ENCODE measurements around the gene EXT2.

The EXT2 gene

DNA sequence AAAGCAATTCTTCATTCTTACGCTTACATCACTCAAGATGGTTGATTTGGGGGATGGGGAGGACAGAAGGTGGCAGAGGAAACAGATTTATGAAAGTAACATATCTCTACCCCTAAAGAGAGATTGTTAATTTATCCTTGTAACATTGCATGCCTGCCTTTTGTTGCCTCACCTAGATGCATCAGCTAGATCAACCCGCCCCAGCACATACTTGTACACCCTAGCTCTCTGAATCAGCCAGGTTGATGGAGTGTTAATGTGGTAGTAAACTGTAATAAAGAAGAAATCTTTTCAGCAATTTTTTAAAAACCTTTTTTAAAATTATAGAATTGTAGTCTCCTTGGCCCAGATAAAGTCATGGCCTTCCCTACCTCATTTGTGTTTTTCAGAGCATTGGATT lies 51.5 kb downstream of the EXT2 start:
- no peaks in the 10 kb centered on the region for H3K9me3 ChIP-seq (ENCODE audit: control insufficient read depth, insufficient read depth, low read length)
- no peaks in the 10 kb centered on the region for H4K20me1 ChIP-seq (ENCODE audit: control insufficient read depth, insufficient read depth, low read depth, low read length)
- no peak for TF ChIP-seq EZH2phosphoT487 (IDR thresholded peaks at IDR 0.05; ENCODE audit: borderline replicate concordance, low read length)
- TF ChIP-seq, protein P1, sequence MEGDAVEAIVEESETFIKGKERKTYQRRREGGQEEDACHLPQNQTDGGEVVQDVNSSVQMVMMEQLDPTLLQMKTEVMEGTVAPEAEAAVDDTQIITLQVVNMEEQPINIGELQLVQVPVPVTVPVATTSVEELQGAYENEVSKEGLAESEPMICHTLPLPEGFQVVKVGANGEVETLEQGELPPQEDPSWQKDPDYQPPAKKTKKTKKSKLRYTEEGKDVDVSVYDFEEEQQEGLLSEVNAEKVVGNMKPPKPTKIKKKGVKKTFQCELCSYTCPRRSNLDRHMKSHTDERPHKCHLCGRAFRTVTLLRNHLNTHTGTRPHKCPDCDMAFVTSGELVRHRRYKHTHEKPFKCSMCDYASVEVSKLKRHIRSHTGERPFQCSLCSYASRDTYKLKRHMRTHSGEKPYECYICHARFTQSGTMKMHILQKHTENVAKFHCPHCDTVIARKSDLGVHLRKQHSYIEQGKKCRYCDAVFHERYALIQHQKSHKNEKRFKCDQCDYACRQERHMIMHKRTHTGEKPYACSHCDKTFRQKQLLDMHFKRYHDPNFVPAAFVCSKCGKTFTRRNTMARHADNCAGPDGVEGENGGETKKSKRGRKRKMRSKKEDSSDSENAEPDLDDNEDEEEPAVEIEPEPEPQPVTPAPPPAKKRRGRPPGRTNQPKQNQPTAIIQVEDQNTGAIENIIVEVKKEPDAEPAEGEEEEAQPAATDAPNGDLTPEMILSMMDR (IDR thresholded peaks at IDR 0.05; ENCODE audit: low read depth, low read length, poor library complexity, severe bottlenecking): no peak
- H3K36me3 ChIP-seq (ENCODE audit: control insufficient read depth, low read length): 0 out of 2 replicates have a peak, but pooled peaks cover 3% of the 10 kb centered on the region
- no peaks in the 10 kb centered on the region for H3K4me1 ChIP-seq (ENCODE audit: control insufficient read depth, low read length)
- no peak overlapping the region for H3K27ac ChIP-seq (ENCODE audit: low read depth, low read length)
- no peaks in the 10 kb centered on the region for H3K27me3 ChIP-seq (ENCODE audit: control insufficient read depth, low read length)
- no peak overlapping the region for H3K4me3 ChIP-seq (ENCODE audit: low read length)
- H3F3A ChIP-seq (ENCODE audit: control insufficient read depth, insufficient read depth): no peaks in the 10 kb centered on the region
- no peak overlapping the region for H3K4me2 ChIP-seq (ENCODE audit: low read length)
- no peaks in the 10 kb centered on the region for H3K9me2 ChIP-seq (replicated peaks; ENCODE audit: control insufficient read depth, low read length)
- no peaks in the 10 kb centered on the region for H3K79me2 ChIP-seq (ENCODE audit: control insufficient read depth, low read length)

DNA sequence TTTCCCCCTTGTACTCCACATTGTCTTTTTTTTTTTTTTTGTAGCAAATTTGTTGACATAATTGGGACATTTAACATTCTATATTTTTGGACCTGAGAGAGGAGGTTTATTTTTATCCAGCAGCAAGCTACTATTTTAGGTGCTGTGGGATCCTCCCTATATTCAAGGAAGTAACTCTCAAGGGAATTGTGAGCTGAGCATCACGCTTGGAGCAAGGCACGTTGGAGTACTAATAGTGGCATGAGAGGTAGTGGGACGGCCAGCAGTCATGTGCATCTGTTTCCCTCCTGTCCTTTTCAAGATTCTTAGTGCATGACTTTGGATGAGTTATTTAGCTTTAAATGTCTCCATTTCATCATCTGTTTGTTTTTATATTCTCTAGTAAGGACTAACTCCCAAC lies 52.3 kb downstream of the EXT2 start:
- no peaks in the 10 kb centered on the region for H3K27me3 ChIP-seq (ENCODE audit: control insufficient read depth, low read length)
- no peak for TF ChIP-seq EZH2phosphoT487 (IDR thresholded peaks at IDR 0.05; ENCODE audit: borderline replicate concordance, low read length)
- TF ChIP-seq, protein P1 (IDR thresholded peaks at IDR 0.05; ENCODE audit: low read depth, low read length, poor library complexity, severe bottlenecking): no peak
- H3K9me2 ChIP-seq (replicated peaks; ENCODE audit: control insufficient read depth, low read length): no peaks in the 10 kb centered on the region
- no peaks in the 10 kb centered on the region for H3K4me1 ChIP-seq (ENCODE audit: control insufficient read depth, low read length)
- no peak overlapping the region for H3K4me3 ChIP-seq (ENCODE audit: low read length)
- no peaks in the 10 kb centered on the region for H3F3A ChIP-seq (ENCODE audit: control insufficient read depth, insufficient read depth)
- no peaks in the 10 kb centered on the region for H3K9me3 ChIP-seq (ENCODE audit: control insufficient read depth, insufficient read depth, low read length)
- no peak overlapping the region for H3K4me2 ChIP-seq (ENCODE audit: low read length)
- no peak overlapping the region for H3K27ac ChIP-seq (ENCODE audit: low read depth, low read length)
- 0 out of 2 replicates have a peak, but pooled peaks cover 3% of the 10 kb centered on the region for H3K36me3 ChIP-seq (ENCODE audit: control insufficient read depth, low read length)
- H3K79me2 ChIP-seq (ENCODE audit: control insufficient read depth, low read length): no peaks in the 10 kb centered on the region
- no peaks in the 10 kb centered on the region for H4K20me1 ChIP-seq (ENCODE audit: control insufficient read depth, insufficient read depth, low read depth, low read length)

DNA sequence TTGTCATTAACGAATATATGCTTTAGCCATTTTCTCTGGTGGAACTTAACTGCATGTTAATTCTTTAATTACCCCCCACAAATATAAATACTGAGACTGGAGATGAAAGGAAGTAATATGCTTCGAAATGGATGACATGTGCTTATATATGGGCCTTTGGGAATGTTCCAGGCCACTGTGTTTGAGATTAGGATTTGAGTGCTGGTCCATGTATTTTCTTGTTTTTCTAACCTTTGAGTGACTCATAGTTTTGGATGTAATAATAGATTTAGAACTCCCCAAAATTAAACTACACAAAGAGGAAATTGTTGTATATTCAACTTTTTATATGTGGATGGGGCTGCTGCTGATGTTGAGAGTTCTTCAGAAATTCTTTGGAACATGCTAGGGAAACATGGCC lies 54.2 kb downstream of the EXT2 start:
- no peaks in the 10 kb centered on the region for H3K27me3 ChIP-seq (ENCODE audit: control insufficient read depth, low read length)
- no peaks in the 10 kb centered on the region for H3K4me1 ChIP-seq (ENCODE audit: control insufficient read depth, low read length)
- H3K4me3 ChIP-seq (ENCODE audit: low read length): no peak overlapping the region
- no peak overlapping the region for H3K4me2 ChIP-seq (ENCODE audit: low read length)
- no peaks in the 10 kb centered on the region for H3K9me3 ChIP-seq (ENCODE audit: control insufficient read depth, insufficient read depth, low read length)
- no peaks in the 10 kb centered on the region for H3K36me3 ChIP-seq (ENCODE audit: control insufficient read depth, low read length)
- TF ChIP-seq EZH2phosphoT487 (IDR thresholded peaks at IDR 0.05; ENCODE audit: borderline replicate concordance, low read length): no peak
- TF ChIP-seq, protein P1 (IDR thresholded peaks at IDR 0.05; ENCODE audit: low read depth, low read length, poor library complexity, severe bottlenecking): no peak
- H3F3A ChIP-seq (ENCODE audit: control insufficient read depth, insufficient read depth): no peaks in the 10 kb centered on the region
- H3K27ac ChIP-seq (ENCODE audit: low read depth, low read length): no peak overlapping the region
- H3K9me2 ChIP-seq (replicated peaks; ENCODE audit: control insufficient read depth, low read length): no peaks in the 10 kb centered on the region
- H3K79me2 ChIP-seq (ENCODE audit: control insufficient read depth, low read length): no peaks in the 10 kb centered on the region
- no peaks in the 10 kb centered on the region for H4K20me1 ChIP-seq (ENCODE audit: control insufficient read depth, insufficient read depth, low read depth, low read length)

DNA sequence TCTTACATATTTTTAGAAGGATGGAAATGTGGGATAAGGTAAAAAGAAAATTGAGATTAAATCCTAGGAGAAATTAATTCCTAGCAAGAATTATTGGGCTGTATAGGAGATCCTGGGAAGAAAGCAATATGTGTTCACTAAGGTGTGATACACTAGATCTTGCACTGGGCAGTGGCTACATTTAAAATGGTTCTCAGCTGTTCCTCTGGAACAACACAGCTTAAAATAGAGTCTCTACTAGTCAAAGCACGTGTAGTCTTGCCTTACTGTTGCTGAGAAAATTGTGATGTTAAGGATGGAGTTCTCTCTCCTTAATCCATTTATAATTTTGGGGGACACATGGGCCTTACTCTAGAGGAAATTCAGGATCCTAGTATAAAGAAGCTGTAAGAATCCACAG lies 54.9 kb downstream of the EXT2 start:
- Histone ChIP-seq H3K4me2 (ENCODE audit: low read length) (no peak overlapping the region), H3K4me1 (ENCODE audit: control insufficient read depth, low read length) (no peaks in the 10 kb centered on the region), H3K79me2 (ENCODE audit: control insufficient read depth, low read length) (no peaks in the 10 kb centered on the region), H3K36me3 (ENCODE audit: control insufficient read depth, low read length) (no peaks in the 10 kb centered on the region), H3K27me3 (ENCODE audit: control insufficient read depth, low read length) (no peaks in the 10 kb centered on the region), H3F3A (ENCODE audit: control insufficient read depth, insufficient read depth) (no peaks in the 10 kb centered on the region), H3K9me3 (ENCODE audit: control insufficient read depth, insufficient read depth, low read length) (no peaks in the 10 kb centered on the region), H3K9me2 (replicated peaks; ENCODE audit: control insufficient read depth, low read length) (no peaks in the 10 kb centered on the region), H3K4me3 (ENCODE audit: low read length) (no peak overlapping the region), H3K27ac (ENCODE audit: low read depth, low read length) (no peak overlapping the region), H4K20me1 (ENCODE audit: control insufficient read depth, insufficient read depth, low read depth, low read length) (no peaks in the 10 kb centered on the region)
- TF ChIP-seq EZH2phosphoT487 (IDR thresholded peaks at IDR 0.05; ENCODE audit: borderline replicate concordance, low read length): no peak
- TF ChIP-seq, protein P1 (IDR thresholded peaks at IDR 0.05; ENCODE audit: low read depth, low read length, poor library complexity, severe bottlenecking): no peak

Measured in DOHH2 (cell line).